Muscle of back (tissue), 11 donors: Measurements from ENCODE around the gene UQCRQ. TPM values are rescaled to one million over a fixed set of nuclear protein-coding genes. Genes with fewer than 3 reads are reported as not detected.

Experiments used
- DNase-seq, 3 donors: peaks; one replicate each; pipeline versions ENCODE4 v3.0.0 to v3.0.0-alpha.2; 2013
- polyA plus RNA-seq, 10 donors: library from polyadenylated mRNA; unstranded; fragments of 120-200 nt; gene quantifications; one replicate each; pipeline ENCODE4 v1.2.1, GENCODE V29; 2013; ENCODE audit not compliant: insufficient read length in 10 of 10

The UQCRQ gene
- polyA plus RNA-seq, 10 donors: 160 to 232 (median 189) TPM

GRCh38 chr5:132898094-132898493 lies 31.7 kb downstream of the UQCRQ start:
- no peak for DNase-seq

- DNase-seq: no peak
Measured at GRCh38 chr5:132901036-132901435, 34.6 kb downstream of the UQCRQ start.

- no peak for DNase-seq
Measured at GRCh38 chr5:132901730-132902129, 35.3 kb downstream of the UQCRQ start.

- DNase-seq: peak in 2 of 3 donors; percentile 12 to 21
Measured at GRCh38 chr5:132905938-132906337, 39.5 kb downstream of the UQCRQ start.

- DNase-seq: no peak
Measured at GRCh38 chr5:132907161-132907560, 40.7 kb downstream of the UQCRQ start.

- DNase-seq: no peak
Measured at GRCh38 chr5:132909702-132910101, 43.3 kb downstream of the UQCRQ start.

- DNase-seq: no peak
Measured at GRCh38 chr5:132915681-132916080, 49.2 kb downstream of the UQCRQ start.

GRCh38 chr5:132916086-132916485 lies 49.6 kb downstream of the UQCRQ start:
- no peak for DNase-seq

Other genes with a start within 250 kb of the UQCRQ start
- gene IL13, start 208.5 kb upstream of the UQCRQ start, polyA plus RNA-seq: under 1 TPM in 3 of 10 donors, not detected in 7; 0.16 to 0.41 (median 0.20) TPM
- not detected for gene IL4, start 192.7 kb upstream of the UQCRQ start, polyA plus RNA-seq
- gene KIF3A, start 129.1 kb upstream of the UQCRQ start, polyA plus RNA-seq: 10 to 100 TPM in 2 of 10 donors, 1 to 10 TPM in 8; 6.5 to 12.2 (median 8.5) TPM
- 1 to 10 TPM in 2 of 10 donors, under 1 TPM in 7, not detected in 1; 0.40 to 1.9 (median 0.83) TPM for gene CCNI2, start 119.2 kb upstream of the UQCRQ start, polyA plus RNA-seq
- 10 to 100 TPM; 36.6 to 58.2 (median 43.5) TPM for gene SEPTIN8, start 89.4 kb upstream of the UQCRQ start, polyA plus RNA-seq
- gene SOWAHA, start 53.3 kb upstream of the UQCRQ start, polyA plus RNA-seq: under 1 TPM; 0.04 to 0.21 (median 0.13) TPM
- gene SHROOM1, start 36.0 kb upstream of the UQCRQ start, polyA plus RNA-seq: 1 to 10 TPM; 1.2 to 5.2 (median 2.8) TPM
- gene GDF9, start 173 bp upstream of the UQCRQ start, polyA plus RNA-seq: 1 to 10 TPM in 2 of 10 donors, under 1 TPM in 8; 0.31 to 1.5 (median 0.74) TPM
- 1 to 10 TPM in 8 of 10 donors, under 1 TPM in 2; 0.73 to 3.7 (median 1.3) TPM for gene LEAP2, start 7.0 kb downstream of the UQCRQ start, polyA plus RNA-seq
- gene AFF4, start 97.0 kb downstream of the UQCRQ start, polyA plus RNA-seq: 10 to 100 TPM; 38.8 to 57.4 (median 45.5) TPM
- gene ZCCHC10, start 159.9 kb downstream of the UQCRQ start, polyA plus RNA-seq: 10 to 100 TPM; 21.3 to 28.1 (median 25.1) TPM
- gene HSPA4, start 185.4 kb downstream of the UQCRQ start, polyA plus RNA-seq: 100 to 1,000 TPM in 3 of 10 donors, 10 to 100 TPM in 7; 67.9 to 108 (median 82.4) TPM